GM18499 (cell line): ENCODE results near the gene MRPL19.
"Not testable (repeated sequence)": the region's sequence is repeated elsewhere in the genome, so short reads cannot be mapped to it uniquely, and the experiment has no call there.

Experiments used
- ATAC-seq: cut with Tn5 transposase; IDR thresholded peaks from one replicate; pipeline ENCODE4 v1.9.1; 2021; ENCODE audit warnings: moderate number of reproducible peaks; ENCODE audit not compliant: insufficient read depth, unreplicated experiment

MRPL19 gene

DNA sequence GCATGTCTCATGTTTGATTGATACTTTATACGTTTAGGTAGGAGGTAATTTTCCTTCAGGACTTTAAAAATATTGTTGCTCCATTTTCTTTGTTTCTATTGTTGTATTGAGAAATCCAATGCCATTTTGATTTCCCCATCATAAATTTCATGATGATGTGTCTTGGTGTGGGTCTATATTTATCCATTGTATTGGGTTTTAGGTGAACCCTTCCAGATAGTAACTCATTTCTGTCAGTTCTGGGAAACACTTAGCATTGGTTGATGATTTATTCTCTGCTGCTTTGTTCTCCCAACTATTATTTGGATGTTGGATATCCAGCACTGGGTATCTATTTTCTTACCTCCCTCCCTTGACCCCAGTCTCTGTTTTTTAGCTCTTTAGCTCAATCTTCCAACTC, 10.0 kb downstream of the MRPL19 start:
- no peak for ATAC-seq

DNA sequence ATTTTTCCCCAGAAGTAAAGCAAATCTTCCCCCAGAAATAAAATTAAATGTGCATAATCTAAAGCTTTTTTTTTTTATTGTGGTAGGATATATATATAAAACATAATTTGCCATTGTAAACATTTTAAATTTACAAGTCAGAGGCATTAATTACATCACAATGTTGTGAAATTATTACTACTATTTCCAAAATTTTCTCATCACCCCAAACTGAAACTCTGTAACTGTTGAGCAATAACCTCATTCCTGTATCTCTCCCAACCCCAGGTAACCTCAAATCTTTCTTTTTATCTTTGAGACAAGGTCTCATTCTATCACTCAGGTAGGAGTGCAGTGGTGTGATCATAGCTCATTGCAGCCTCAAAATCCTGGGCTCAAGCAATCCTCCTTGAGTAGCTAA, 11.2 kb downstream of the MRPL19 start:
- no peak for ATAC-seq

DNA sequence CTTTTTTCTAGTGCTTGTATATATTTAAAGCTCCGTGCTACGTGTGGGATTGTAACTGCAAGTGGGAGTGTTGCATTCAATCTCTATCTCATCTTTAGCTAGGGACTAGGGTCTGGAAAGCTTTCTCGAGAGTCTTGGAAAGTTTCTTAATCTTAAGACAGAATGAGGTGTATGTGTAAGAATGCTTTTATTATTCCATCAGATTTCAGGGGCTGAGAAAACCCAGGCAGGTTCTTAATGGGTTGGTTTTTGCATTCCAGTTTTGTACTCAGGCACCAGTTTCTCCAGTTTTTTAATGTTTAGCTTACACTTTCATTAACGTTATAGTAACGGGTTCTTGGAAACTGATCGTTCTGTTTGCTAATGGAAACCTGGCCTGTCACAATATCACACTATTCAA, 20.3 kb downstream of the MRPL19 start:
- no peak for ATAC-seq

DNA sequence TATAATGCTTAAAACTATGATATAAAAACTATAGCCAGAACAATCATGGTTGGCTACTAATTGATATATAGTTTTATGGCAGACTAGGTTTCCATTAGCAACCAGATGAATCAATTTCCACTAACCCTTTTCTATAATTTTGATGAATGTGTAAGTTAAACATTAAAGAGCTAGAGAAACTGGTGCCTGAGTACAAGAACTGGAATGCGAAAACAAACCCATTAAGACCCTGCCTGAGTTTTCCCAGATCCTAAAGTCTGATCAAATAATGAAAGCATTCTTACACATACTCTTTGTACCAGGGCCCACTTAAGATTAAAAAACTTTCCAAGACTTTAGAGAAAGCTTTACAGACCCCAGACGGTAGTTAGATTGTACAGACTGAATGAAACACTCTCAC, 21.3 kb downstream of the MRPL19 start:
- ATAC-seq = no peak

DNA sequence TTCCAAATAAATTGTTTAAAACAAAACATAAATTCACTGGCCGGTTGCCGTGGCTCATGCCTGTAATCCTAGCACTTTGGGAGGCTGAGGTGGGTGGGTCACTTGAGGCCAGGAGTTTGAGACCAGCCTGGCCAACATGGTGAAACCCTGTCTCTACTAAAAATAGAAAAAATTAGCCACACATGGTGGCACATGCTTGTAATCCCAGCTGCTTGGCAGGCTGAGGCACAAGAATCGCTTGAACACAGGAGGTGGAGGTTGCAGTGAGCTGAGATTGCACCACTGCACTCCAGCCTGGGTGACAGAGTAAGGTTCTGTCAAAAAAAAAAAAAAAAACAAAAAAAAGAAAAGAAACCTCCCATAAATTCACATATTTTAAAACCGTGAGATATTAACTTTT, 28.8 kb downstream of the MRPL19 start:
- ATAC-seq = not testable (repeated sequence)

DNA sequence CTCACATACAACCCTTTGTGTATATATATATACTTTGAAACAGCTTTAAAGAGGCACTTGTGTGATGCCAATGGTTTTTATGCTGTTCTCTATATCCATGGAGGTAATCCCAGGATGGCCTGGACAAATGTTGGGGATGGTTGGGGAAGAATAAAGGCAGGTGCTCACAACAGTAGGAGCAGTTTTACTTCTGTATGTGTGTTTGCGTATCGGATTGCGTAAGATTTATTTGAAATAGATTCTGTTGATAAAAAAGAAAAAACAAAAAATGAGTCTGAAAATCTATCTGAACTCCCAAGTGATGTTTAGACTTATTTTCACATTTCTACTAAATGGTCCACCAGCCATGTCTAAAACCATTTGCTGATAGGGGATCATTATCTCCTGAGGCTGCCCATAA, 29.3 kb downstream of the MRPL19 start:
- ATAC-seq = no peak

DNA sequence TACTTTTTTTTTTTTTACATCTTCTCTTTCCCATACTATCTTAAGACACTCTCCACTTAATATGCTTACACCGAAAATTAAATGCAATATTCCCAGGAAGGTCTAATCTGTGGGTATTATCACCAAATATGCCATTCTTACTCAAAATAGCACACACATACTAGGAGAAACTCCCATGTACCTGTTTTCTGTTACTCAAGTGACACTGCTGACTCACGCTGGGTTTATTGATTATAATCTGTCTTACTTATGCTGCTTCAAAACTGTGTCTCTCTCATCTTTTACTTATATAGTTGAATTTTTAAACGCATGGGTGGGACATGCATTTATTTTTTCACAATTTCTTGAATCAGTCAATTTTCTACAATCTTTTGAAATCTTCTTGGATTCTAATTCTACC, 29.9 kb downstream of the MRPL19 start:
- ATAC-seq = no peak

DNA sequence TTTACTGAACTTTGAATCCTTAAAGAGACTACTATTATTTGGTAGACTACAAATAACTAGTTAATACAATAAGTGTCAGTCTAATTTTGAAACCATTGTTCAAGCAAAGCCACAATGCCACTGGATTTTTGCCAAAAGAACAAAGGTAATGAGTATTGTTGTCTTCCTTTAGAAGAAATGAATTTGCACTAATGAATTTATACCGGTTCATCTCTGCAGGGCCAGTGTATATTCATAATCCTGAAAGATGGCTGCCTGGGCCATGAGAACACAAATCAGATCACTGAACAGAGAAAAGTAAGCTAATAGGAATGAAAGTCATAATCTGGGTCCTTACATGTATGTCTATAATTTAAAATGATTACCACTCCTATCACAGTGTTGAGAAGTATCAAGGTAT, 33.0 kb downstream of the MRPL19 start:
- ATAC-seq = no peak

DNA sequence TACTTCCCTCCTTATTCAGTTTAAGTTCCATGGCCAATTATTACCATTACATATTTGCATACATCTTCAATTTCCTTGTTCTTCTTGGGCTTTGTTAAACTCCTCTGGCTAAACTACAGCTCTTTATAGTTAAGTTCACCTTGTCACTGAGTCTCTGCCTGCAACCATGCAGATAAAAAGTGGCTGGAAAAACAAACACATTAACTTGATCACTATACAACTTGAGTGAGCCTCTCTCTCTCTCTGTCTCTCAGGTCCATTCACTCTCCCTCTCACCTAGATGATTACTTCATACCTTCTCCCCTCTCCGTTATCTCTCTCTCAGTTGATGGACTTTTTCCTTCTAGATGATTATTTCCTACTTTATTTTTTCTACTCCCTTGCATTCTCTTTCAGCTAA, 33.8 kb downstream of the MRPL19 start:
- ATAC-seq = no peak

DNA sequence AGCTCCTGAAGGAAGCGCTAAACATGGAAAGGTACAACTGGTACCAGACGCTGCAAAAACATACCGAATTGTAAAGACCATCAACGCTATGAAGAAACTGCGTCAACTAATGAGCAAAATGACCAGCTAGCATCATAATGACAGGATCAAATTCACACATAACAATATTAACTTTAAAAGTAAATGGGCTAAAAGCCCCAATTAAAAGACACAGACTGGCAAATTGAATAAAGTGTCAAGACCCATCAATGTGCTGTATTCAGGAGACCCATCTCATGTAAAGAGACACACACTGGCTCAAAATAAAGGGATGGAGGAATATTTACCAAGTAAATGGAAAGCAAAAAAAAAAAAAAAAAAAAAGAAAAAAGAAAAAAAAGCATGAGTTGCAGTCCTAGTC, 36.8 kb downstream of the MRPL19 start:
- not testable (repeated sequence) for ATAC-seq

DNA sequence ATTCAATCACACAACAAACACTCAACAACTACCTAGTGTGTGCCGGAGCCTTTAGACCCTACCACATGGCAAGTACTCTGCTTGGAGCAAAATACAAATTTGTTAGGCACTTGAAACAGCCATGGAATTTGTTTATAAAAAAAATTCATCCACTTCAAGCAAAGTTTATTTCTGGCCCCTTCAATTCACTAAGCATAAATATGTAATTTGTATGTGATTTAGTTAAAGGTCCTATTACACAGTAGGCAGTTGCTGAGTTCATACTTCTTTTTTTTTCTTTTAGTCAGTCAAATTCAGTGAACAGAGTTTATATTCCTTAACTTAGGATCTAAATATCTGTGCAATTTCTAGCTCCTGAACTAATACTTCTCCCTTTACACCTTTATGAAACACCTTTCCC, 41.6 kb downstream of the MRPL19 start:
- no peak for ATAC-seq

DNA sequence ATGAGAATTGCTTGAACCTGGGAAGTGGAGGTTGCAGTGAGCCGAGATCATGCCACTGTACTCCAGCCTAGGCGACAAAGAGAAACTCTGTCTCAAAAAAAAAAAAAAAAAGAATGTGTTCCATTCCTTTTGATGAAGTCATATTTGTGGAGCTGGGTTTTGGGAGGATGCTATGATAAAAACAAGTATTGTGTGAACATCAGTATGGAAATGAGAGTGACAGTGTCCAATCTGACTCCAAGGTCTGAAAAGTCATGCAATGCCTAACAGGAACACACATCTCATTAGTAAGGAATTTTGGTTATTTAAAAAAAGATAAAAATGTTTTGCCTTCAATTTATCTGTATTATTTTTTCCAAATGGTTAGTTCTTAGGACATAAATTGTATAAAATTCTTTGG, 52.3 kb downstream of the MRPL19 start:
- ATAC-seq = no peak

DNA sequence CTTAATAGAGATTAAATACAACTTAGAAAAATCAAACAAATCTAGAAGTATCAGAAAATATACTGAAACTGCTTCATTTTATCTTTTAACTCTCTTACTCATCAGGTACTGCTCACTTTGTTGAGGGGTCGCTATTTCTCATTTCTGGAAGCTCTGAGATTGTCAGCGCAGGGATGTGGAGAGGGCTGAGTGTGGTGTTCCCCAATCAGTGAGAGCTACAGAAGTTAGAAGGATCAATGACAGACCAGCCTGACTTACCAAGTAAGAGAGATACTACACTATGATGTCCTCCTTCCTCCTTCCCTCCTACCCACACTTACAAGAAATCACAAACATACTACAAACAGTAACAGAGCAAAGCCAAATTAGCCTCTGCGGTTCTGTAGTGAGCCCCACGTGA, 56.0 kb downstream of the MRPL19 start:
- ATAC-seq = no peak

DNA sequence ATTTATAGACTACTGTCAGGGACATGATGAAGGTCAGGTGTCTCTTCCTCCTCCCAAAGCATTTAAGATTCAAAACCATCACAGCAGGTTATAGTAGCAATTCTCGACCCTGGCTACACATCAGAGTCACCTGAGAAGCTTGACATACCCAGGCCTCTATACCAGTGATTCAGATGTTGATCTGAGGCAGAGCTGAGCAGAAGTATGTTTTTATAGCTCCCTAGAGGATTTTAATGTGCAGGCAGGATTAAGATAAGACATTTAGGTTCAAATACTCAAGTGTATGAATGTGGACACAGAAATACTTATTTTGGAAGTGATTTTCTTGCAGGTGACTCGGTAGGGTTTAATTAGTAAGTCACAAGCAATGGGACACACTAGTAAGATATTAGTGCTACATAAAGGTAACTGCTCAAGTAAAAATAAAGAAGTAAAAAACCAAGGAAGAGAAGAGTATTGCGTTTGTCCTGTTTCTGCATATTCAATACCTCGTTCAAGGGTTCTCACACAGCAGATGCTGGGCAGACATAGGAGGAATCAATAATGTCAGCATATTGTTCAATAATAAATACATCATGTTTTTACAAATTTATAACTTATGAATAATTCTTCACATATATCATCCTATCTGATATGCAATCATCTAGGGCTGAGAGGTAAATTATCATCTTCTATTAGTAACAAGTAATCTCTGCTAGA, 57.2 kb downstream of the MRPL19 start:
- no peak for ATAC-seq

DNA sequence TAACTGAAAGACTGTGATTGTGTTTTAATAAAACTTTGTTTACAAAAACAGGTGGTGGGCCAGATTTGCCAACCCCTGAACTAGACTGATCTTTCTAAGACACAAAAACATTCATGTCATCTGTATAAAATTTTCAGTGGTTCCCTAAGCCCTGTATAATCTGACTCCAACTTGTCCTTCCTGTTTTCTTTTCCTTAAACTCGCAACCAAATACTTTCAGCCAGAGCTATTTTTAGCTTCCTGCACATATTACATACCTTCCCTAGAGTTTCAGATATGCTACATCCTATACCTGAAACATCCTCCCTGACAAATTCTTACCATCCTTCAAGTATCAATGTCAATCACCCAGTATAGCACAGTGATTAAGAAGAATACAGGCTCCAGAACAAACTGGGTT, 59.3 kb downstream of the MRPL19 start:
- no peak for ATAC-seq

DNA sequence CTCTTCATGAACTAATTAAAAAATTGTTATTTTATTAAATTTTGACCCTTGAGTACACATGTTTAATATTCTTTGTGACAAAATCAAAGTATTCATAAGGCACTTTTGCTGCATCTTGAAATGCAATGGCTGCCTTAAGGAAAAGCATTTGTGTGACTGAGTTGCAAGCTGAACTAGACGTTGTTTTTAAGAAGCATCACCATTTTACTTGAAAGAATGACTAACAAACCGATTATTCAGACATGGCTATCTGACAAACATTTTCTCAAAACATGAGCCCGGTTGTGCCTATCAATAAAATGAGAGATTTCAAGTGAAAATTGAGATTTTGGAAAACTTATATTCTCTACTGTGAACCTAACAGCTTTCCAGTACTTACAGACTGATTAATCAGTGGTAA, 61.3 kb downstream of the MRPL19 start:
- no peak for ATAC-seq

DNA sequence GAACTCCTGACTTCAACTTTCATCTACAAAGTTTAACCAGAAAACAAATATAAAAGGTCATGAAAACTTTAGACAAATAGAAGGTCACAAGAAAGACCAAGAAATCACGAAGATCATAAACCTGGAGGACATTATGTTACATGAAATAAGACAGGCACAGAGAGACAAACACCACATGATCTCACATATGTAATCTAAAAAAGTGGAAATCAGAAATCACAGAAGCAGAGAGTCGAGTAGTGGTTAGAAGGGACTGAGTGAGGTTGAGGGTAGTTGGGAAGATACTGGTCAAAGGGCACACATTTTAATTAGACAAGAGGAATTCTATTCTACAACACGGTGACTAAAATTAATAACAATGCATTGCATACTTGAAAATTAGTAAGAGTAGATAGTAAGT, 62.7 kb downstream of the MRPL19 start:
- no peak for ATAC-seq

DNA sequence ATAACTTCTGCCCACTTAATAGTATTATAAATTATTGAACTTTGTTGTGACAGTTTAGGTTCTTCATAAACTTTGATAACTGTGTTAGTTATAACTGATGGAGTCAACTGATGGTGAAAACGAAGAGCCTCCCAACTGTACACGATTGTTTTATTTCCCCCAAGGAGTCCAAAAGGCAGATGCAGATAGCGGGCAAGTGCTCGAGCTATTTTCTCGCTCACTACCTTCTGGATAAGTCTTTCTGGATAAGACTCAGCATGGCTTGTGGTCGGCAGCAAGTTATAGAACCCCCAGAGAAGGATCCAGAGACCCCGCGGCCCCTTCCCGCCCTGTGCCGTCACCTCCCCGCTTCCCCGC, 63.6 kb downstream of the MRPL19 start:
- peak; percentile 19 for ATAC-seq

DNA sequence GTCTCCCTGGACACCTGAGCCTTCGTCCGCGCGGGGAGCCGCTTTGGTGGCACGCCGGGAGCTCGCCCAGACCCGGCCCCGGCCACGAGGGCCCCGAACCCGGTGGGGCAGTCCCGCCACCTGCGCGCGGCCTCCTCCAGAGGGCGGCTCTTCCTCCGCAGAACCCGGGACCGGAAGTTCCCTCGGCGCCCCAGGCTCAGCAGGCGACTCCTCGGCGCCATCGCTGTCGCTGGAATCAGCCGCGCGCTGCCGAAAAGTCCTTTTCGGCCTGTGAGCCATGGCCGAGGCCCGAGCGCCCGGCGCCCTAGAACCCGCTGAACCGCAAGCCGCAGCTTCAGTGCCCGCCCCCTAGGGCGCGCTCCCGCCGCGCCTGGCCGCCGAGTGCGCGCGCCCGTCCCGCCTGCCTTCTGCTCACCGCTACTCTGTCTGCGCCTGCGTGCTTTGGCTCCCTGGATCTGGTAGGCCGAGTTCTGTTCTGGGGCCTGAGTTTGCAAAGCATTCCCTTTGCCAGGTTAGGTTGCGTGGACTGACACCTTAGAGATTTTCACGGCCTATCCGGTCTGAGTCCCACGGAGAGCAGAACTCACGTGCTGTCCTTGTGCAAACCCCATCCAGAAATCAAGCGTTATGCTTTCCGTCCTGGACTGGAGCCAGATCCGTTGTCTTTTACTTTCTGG, 64.1 kb downstream of the MRPL19 start, which contains the start of gene GCFC2:
GCFC2 (minus strand) TSS at position 339 of the 677 bp plus-strand sequence; CDS start at position 279, 60 bp downstream.
- peak; percentile 75 for ATAC-seq

DNA sequence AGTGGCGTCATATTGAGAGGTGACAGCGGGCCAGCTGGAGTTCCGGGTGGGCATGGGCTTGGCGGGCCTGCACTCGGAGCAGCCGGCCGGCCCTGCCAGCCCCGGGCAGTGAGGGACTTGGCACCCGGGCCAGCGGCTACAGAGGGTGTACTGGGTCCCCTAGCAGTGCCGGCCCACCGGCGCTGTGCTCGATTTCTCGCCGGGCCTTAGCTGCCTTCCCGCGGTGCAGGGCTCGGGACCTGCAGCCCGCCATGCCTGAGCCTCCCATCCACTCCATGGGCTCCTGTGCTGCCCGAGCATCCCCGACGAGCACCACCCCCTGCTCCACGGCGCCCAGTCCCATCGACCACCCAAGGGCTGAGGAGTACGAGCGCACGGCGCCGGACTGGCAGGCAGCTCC, 65.0 kb downstream of the MRPL19 start:
- ATAC-seq = not testable (repeated sequence)

DNA sequence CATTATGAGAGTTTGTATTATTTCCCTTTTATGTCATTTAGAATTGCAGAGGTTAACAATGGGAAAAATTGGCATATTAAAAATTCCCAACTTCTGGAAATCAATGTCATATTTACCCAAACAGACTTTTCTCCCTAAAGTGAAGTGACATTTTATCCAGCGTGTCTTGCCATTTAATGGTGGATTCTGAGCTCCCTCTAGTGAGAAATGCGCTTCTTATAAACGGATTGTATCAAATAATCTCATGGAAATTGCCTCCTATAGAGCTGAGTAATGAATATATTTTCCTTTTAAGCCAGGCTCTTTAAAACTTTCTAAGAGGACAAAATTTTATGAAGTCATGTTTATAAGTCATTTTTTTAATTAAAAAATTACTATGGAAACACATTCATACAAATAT, 69.8 kb downstream of the MRPL19 start:
- no peak for ATAC-seq

DNA sequence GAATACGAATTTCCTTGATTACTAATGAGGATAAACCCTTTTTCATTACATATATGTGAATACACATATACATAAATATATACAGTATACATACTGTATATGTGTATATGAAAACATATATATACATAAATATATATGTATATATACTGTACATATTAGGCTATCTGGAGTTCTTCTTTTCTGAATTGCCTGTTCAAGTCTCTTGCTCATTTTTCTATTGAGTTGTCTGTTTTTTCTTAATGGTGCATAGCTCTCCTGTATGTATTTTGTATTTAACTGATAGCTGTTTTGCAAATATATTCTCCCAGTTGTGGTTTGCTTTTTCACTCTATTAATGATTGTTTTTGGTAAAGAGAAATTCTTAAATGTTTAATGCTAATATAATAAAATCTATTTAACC, 73.0 kb downstream of the MRPL19 start:
- ATAC-seq = no peak
